GM12891 (cell line): ENCODE measurements around the gene CAPNS2.

Experiments
- POLR2A ChIP-seq: IDR thresholded peaks from 2 replicates; pipeline ENCODE4 v1.6.1; 2011; ENCODE audit warnings: low read depth, low read length, control low read depth
- POLR2AphosphoS5 ChIP-seq: IDR thresholded peaks from 2 replicates; pipeline ENCODE4 v1.6.1; 2011; ENCODE audit warnings: low read depth, low read length, control low read depth
- SPI1 ChIP-seq: IDR thresholded peaks from 2 replicates; pipeline ENCODE4 v1.6.1; 2011; ENCODE audit warnings: low read depth, low read length, control low read depth

DNA sequence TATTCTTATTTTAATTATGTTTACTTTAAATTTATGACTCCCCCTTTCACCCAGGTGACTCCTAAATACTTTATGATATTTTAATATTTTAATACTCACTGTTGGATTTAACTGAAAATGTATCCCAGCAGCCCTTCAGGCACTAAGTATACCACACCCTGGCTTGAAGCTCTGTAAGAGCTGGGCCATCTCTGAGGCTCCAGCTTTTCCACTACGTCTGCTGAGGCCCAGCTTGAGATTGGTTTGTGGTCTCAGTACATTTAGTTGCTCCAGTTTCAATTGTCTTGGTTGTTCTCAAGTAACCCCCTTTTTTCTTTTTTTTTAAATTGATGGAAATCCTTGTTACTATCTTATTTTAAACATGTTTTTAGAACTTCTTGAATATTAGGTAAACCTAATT lies 27.0 kb upstream of the CAPNS2 start:
- no peak for TF ChIP-seq POLR2A
- no peak for TF ChIP-seq SPI1
- TF ChIP-seq POLR2AphosphoS5 = no peak
